SIG-M5 (cell line): Measurements from ENCODE around the gene SRPX.

Source experiments
- DNase-seq: peaks from one replicate; lab custom pipeline; 2025; lab: John Stamatoyannopoulos, UW

Gene SRPX

DNA sequence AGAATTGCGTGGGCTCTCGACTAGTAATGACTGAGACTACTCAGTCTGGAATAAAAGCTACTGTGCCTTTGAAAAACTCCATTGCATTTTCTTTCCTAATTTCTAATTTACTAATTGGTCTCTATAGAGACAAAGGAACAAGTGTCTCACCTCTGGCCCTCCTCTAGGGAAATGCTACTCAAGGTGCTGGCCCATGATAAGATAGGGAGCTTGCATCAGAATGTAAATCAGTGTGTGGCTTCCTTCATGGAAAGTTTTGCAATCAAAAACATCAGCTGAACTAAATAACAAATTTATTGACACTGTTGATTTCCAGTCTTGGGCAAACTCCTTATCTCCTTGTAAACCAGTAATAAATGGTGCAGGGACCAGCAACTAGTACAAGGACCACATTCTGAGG, 81.8 kb downstream of the SRPX start:
- DNase-seq: no peak

DNA sequence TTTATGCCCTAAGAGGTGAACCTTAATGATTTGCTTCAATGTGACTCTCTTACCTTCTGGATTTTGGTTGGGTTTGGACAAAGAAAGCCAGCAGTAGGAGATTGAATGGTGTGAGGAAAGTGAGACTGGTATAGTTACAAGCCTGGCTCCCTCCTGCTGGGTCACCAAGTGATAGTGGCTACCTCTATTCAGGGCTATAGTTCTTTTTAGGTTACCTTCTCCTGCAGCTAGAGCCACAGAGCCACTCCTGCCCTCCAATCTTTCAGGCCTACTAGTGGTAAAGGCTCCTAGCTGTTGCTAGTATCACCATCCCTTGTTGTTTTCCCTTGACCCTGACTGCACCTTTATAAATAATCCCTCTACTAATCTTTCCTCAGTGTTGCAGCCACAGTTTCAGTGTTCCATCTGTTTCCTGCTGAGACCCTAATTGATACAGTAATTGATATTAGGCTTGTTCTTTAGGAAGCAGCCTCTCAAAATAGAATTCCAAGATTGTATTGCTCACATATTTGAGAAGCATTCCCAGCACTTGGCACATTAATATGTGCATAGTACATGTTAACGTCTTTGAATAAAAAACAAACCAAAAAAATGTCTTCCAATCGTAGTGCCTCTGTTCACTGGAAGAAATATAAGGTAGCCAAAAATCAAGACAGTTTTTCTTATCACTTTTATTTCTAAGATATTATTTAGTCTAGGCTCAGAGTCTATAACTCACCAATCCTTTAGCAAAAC, 82.3 kb downstream of the SRPX start:
- no peak for DNase-seq

DNA sequence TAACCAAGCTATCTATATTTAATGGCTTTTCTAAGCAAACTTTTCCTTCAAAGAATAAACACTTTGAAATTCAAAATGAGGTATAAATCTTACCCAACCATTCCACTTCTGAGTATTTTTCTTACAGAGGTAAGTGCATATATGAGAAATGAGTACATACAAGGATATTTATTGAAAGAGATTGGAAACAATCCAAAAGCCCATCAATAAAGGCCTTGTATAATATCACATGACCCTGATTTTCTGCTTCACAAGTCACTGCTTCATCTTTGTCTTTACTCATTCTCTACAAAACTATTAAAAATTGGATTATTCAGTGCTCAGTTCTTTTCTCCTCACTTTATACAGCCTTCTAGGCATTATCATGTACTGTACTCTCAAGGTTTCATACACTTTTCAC, 91.3 kb downstream of the SRPX start:
- no peak for DNase-seq

DNA sequence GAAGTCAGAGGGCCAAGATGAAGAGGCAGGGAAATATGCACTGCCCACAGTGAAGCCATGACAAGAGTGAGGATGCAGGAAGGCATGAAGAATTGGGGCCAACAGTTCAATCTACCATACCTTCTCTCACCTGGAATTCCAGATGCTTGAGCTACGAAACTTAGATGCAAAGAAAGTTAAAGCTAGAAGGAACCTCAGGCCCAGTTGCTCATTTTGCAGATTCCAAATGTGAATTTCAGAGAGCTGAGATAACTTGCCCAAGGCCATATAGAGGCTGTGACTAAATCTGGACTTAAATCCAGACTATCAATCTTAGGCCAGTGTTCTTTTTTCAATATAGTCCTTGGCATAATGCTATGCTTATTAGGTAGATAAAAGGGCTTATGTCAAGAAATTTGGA, 92.7 kb downstream of the SRPX start:
- DNase-seq: no peak

DNA sequence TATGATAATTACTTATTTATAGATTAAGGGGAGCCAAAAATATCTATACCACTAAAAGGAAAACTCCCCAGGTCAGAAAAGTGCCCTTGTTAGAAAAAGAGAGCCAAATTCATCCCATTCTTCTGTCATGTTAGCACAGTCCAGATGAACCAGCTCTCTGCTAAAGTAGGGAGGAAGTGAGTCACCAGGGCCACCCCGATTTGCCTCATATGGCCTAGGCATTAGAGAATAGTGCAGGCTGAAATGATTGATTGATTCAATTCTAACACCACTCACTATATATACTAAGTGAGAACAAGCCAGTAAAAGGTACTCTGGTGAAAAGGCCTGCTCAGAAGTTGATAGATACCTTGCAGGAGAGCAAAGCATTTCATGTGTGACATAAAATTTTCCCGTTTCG, 94.5 kb downstream of the SRPX start:
- DNase-seq: no peak

DNA sequence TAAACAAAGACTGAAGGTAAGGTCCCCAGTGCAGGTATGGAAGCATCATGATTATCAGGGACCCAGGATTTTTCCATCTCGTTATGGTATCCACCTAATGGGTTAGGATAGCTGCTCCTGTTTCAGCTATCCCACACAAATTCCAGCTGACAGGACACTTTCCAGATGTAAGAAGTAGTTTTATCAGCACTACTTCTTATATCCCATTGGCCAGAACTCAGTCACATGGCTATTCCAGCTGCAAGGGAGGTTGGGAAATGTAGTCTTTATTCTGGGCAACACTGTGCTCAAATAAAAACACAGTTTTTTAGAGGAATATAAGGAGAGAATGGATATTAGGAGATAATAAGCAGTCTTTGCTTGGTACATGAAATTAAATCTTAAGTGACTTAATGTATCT, 96.7 kb downstream of the SRPX start:
- DNase-seq: no peak

DNA sequence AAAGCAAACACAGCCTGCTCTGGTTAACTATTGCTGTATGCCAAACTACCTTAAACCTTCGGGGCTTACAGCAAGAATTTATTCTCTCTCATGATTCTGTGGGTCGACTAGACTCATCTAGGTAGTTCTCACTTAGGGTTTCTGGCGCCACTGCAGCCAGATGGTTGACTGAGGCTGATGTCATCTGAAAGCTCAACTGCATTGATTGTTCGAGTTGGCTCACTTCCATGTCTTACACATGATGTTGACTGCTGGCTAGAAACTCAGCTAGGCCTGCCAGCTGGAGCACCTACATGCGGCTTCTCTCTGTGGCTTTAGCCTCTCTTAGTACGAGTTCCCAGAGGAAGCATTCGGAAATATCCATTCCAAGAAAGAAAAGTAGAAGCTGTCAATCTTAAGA, 103.2 kb downstream of the SRPX start:
- DNase-seq: no peak

DNA sequence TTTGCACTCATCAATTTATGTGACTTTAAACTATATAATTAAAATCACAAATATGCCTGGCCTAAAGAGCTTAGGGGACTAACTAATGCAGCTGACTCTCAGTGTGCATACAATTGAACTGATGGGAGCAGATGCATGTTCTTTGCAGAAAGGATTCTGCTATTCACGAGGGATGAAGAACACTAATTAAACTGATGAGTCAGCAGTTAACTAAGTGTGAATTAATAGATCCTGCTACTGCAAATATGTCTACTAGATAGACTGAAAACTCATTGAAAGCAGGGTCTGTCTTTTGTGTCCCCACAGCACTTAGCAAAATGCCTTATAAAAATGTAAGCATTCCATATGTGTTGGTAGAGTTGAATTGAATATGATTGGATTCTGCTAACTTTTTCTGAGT, 104.0 kb downstream of the SRPX start:
- no peak for DNase-seq

DNA sequence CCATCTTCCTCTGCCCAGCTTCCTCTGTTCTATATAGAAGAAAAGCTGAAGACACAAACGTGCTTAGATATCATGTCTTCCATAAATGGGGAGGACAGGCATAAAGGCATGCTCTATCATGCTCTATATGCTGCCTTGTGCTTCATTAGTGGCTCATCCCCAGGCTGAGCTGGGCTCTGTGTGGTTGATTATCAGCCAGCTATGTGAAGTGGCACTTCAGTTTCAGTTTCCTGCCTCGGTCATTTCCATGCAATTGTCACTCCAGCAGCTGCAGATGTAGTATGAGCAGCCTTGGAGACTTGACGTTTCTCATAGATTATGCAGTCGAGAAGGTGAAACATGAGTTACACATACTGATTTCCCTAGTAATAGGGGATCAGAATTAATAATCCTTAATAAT, 108.1 kb downstream of the SRPX start:
- DNase-seq: no peak

DNA sequence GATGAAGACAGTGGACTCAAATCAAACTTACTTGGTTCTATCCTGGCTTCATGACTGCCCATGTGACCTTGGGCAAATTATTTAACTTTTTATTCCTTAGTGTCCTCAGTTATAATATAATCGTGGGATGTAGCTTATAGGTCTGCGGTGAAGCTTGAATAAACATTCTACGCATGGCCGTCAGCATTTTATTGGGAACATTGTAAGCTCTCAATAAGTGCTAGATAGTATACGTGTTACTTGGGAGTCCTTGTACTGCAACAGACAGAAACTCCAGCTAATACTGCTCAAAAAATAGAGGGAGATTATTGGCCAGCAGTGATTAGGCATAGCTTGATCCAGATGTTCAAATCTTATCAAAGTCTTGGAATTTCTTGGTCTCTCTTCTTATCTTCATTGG, 109.5 kb downstream of the SRPX start:
- DNase-seq: no peak

DNA sequence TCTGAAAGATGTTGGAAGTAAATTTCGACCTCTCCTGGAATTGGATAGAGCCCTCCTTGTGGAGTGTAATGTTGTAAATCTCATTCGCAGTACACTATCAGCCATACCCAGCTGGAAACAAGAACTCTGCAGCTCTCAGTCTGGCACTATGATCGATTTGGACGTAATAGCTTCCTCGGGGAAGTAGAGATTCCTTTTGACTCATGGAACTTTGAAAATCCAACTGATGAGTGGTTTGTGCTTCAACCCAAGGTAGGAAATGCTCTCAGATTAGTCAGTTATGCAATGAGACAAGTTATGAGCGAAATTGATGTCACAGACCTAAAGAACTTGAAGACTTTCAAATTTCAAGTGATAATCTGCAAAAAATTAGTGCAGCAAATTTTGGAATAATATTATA, 110.4 kb downstream of the SRPX start:
- no peak for DNase-seq

DNA sequence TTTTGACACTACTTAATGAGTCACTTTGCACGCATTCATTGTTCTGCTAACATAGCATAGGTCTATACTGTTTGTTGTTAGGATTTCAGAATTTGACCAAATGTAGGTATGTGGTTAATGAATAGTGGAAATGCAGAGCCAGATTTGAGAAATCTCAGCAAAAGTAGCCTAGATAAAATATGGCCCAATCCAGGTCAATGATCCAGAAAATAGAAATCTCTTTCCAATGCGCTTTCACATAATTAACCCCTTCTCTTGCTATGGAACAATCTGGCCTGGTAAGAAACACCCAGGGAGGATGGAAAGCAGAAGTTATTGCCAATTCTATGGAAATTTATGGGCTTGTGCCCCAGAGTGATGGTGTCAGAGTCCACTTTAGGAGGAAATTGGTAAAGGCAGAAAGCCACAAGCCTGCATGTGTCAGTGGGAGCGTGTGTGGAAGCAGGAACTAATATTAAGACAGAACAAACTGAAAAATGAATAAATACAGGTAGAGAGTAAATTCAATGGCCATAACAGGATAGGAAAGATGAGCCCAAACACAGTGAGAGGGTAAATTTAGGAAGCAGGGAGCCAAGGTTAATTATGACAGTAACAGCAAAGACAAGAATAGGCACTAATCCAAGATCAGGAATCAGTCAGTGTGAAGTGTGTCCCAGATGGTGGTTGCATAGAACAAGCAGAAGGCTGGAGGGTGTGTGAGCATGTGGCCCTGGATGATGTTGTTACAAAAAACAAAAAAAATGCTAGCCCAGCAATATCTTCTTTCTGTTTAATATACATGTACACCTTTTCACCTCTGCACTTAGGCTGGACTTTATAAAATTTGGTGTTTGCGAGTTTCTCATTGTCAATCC, 111.4 kb downstream of the SRPX start:
- no peak for DNase-seq

DNA sequence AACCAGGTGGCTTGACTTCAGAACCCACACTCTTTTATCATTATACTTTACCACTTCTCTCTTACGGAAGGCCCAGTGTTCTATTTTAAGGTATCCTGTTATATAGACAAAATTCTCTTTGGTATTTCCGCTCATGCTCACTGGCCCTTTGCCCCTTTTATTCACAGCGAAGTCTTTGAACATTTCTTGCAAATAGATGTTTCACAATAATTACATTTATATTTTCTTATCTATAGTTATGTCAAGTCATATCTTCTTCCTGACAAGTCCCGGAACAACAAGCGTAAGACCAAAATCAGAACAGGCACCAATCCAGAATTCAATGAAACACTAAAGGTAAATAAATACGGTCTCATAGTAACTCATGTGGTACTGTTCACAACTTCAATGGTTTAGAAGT, 112.3 kb downstream of the SRPX start:
- no peak for DNase-seq

DNA sequence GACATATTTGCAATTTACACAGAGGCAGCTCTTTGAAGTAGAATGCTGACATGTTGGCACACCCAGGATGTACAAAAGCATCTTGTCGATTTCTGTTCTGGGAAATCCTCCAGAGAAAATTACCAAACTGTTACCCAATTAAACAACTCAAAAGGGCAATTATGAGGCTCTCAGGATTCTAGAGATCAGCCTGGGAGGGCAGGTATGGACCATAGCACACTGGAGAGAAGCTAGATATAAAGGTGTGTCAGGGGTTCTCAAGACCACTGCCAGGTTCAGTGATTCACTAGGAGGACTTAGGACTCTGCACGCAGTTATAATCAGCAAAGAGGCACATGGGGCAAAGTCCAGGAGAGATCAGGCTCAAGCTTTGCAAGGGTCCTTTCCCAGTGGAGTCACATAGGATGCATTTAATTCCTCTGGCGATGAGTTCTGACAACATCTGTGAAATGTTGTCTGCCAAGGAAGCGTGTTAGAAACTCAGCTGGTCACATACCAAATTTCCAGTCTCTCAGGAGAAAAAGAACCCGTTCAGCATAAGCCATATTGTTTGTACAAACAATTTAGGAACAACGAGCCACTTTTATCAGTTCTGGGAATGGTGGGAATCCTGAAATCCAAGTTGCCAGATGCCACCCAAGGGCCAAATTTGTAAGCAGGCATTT, 113.5 kb downstream of the SRPX start:
- DNase-seq: no peak

DNA sequence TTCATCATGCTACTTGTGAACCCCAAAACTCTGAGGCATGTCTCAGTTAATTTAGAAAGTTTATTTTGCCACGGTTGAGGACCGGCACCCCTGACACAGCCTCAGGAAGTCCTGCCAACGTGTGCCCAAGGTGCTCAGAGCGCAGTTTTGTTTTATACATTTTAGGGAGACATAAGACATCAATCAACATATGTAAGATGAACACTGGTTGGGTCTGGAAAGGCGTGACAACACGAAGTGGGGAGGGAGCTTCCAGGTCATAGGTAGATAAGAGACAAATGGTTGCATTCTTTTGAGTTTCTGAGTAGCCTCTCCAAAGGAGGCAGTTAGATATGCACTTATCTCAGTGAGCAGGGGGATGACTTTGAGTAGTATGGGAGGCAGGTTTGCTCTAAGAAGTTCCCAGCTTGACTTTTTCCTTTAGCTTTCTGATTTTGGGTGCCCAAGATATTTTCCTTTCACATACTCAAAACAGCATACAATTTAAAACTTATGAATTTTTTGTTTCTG, 115.4 kb downstream of the SRPX start:
- no peak for DNase-seq

DNA sequence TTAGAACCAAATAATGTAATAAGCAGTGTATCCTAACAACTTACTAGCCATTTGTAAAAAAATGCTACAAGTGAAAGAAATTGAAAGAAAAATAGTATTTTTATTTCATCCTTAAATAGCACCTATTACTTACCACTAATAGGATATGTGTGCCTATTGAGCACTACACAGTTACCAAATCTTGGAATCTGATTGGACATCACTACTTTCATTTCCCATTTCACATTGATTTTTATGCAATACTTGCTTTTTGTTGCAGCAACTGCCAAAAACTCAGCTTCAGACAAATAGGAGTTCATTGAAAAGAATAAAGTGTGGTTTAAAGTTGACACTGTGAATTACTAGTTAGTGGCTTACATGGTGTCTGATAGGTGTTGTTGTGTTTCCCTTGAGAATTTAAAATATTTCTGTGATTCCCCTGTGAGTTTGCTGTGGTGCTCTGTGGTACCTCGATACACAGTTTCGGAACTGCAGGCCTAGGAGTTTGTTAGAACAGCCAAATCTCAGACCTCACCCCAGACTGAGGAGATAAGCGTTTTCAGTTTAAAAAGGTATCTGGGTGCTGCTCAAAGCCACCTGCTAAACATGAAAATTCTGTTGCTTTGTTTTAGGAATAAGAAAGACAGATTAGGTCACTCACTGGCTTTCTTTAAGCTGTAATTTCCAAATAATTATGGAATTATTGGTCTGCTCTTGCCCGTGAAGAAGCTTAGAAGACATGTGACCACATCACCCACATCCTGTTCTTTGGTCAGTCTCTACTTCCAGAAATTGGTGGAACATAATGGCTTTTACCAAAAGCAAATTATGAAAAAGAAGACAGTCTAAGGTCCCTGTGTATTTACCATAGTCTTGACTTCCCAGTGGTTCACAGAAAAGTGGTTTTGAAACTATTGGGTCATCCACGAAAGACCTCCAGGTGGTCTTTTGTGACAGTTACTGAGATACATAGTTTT, 116.5 kb downstream of the SRPX start:
- no peak for DNase-seq

DNA sequence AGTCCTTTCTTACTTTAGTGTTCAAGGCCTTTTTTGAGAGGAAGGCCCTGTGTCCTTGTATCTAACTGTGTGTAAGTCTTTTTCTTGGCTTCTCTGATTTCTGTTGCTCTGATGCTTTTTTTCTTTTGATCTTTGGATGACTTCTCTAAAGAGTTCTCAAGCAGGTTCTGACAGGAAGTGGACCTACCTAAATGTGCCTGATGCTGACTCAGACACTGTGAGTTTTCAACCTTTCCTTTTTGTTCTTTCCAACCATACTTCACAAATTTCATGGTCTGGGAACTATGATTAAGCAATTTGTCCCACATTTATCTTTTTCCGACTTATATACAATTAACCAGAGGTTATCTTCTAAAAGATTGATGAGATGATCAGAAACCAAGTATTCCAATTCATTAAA, 117.8 kb downstream of the SRPX start:
- DNase-seq: no peak

DNA sequence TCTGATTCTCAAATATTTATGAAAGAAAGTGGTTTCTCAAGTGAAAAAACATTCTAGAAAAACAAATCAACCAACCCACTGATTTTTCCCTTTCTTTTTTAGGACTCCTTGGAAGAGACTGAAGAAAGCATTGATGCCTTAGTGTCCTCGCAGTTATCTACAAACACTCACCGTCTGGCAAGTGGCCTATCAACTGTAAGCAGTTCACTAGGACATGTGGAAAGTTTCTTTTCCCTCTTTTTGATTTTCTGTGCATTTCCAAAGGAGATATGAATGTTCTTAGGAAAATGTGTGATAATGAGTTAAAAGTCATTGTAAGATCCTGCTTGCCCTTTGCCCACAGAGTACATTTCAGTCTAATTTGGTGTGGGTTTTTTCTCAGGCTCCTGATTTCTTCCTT, 118.4 kb downstream of the SRPX start:
- no peak for DNase-seq

DNA sequence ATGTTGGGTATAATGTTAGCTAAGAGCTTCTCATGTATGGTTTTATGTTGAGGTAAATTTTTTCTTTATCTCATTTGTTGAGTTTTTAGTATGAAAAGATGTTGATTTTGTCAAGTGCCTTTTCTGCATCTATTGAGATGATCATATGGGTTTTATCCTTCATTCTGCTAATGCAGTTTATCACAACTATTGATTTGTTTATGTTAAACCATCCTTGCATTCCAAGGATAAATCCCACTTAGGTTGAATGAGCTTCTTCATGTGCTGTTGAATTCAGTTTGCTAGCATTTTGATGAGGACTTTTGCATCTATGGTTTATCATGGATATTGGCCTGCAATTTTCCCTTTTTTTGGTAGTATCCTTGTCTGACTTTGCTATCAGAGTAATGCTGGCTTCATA, 121.0 kb downstream of the SRPX start:
- DNase-seq: no peak
